ENCODE results near the gene CCDC12.
"Not testable (repeated sequence)": the region's sequence is repeated elsewhere in the genome, so short reads cannot be mapped to it uniquely, and the experiment has no call there.

The CCDC12 gene

GRCh38 chr3:46922426-46922825 lies 54.1 kb downstream of the CCDC12 start:
- DNase-seq (ENCODE audit: low read depth), result no peak

GRCh38 chr3:46921871-46922271 lies 54.7 kb downstream of the CCDC12 start:
- DNase-seq (ENCODE audit: low read depth), result no peak

DNA sequence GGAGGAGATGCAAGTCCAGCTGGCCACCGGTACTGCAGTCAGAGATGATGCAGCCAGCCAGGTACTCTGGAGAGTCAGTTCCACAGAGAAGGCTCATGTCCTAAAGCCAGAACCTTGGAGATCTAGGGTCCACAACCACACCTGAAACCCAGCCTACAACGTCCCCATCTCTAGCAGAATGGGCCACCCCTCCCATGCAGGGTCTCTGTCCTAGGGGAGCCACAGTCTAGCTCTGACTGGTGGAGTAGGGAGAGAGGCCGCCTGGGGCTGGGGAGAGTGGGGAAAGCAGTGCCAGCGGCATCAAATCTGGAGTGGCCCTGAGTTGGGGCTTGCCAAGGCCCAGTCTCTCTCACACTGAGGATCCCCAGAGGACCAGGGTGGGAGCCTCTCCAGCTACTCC lies 55.5 kb downstream of the CCDC12 start:
- no peak for DNase-seq (ENCODE audit: low read depth)

DNA sequence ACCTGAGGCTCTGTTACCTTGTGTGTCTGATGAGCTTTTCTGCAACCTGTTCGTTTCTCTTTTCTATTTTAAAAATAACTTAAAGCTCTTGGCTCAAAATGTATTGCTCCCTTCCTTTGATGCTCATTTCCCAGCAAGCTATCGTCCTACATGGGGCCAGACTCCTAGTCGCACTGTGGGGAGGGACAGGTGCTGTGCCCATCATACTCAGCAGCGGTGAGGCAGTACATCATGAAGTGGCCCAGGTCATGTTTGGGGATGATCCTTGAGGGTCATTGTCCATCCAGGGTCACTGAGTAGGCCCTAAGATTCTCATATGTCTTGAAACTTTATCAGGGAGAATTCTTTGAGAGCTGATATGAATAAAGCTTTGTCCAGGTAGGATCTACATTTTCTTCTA lies 57.9 kb downstream of the CCDC12 start:
- DNase-seq (ENCODE audit: low read depth), result no peak

DNA sequence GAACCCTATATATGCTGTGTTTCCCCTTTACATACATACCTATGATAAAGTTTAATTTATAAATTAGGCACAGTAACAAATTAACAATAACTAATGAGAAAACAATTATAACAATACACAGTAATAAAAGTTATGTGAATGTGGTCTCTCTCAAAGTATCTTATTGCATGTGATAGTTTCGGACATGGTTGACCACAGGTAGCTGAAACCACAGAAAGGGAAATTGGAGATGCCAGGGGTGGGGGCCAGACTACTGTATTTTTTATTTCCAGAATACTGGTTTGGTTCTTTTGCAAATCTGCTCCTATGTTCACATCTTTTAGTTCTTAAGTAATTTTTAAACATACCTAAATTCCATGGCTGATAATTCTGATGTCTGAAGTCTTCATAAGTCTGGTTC lies 58.3 kb downstream of the CCDC12 start:
- DNase-seq (ENCODE audit: low read depth), result no peak

- no peak for DNase-seq (ENCODE audit: low read depth)
These were observed 59.3 kb downstream of the CCDC12 start for GRCh38 chr3:46917257-46917656.

GRCh38 chr3:46916799-46917198 lies 59.7 kb downstream of the CCDC12 start:
- DNase-seq (ENCODE audit: low read depth), result no peak

GRCh38 chr3:46916278-46916677 lies 60.3 kb downstream of the CCDC12 start:
- DNase-seq (ENCODE audit: low read depth), result no peak

- DNase-seq (ENCODE audit: low read depth), result no peak
These were observed 61.2 kb downstream of the CCDC12 start for GRCh38 chr3:46915297-46915822.

DNA sequence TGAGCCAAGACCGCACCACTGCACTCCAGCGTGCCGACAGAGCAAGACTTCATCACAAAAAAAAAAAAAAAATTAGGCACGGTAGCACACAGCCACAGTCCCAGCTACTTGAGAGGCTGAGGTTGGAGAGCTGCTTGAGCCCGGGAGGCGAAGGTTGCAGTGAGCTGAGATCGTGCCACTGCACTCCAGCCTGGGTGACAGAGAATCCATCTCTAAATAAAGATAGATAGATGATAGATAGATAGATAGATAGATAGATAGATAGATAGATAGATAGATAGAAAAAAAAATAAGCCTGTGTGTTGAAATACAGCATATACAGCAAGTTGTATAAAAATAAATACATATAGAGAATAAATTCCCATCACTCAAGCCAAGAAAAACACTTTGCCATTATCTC lies 61.7 kb downstream of the CCDC12 start:
- no peak for DNase-seq (ENCODE audit: low read depth)

GRCh38 chr3:46913644-46914043 lies 62.9 kb downstream of the CCDC12 start:
- DNase-seq (ENCODE audit: low read depth), result no peak

DNA sequence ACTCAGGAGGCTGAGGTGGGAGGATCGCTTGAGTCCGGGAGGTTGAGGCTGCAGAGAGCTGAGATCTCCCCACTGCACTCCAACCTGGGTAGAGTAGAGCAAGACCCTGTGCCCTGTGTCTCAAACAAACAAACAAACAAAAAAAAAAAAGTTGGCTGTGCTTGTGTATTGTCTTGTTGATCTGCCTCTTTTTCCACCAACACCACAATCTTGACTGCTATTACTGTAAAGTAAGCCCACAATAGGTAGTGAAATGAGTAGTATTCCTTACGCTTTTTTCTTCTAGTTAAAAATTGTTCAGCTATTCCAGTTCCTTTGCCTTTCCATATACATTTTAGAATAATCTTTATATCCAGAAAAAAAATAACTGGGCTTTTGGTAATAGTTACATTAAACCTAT lies 63.6 kb downstream of the CCDC12 start:
- DNase-seq (ENCODE audit: low read depth), result no peak

GRCh38 chr3:46910914-46911313 lies 65.6 kb downstream of the CCDC12 start:
- not testable (repeated sequence) for DNase-seq (ENCODE audit: low read depth)

GRCh38 chr3:46910166-46910760 lies 66.3 kb downstream of the CCDC12 start:
- DNase-seq (ENCODE audit: low read depth), result no peak

GRCh38 chr3:46909535-46910161 lies 66.9 kb downstream of the CCDC12 start:
- peak; percentile 66 for DNase-seq (ENCODE audit: low read depth)

DNA sequence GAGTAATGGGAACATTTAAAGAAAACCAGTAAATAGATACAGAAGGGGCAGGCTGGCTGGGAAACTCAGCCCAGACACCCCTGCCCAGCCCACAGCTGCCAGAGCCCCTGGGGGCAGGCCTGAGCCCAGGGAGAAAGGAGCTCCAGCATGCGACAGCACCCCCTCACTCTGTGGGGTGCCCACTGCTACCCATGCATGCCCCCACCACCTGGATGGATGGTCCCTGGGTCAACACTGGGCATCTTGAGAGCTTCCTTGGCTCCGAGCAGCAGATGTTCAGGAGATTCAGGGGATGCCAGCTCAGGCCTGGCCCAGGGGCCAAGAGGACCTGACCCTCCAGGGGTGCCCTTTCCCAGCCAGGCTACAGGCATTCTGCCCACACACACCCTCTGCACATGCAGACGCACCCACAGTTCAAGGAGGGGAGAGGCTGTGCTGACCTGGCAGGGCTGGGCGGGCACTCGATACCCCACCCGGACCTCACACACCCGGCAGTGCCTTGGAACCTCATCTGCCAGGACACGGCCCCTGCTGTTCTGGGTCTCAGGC lies 67.5 kb downstream of the CCDC12 start:
- no peak for DNase-seq (ENCODE audit: low read depth)

- no peak for DNase-seq (ENCODE audit: low read depth)
These were observed 68.1 kb downstream of the CCDC12 start for GRCh38 chr3:46908294-46908985.

DNA sequence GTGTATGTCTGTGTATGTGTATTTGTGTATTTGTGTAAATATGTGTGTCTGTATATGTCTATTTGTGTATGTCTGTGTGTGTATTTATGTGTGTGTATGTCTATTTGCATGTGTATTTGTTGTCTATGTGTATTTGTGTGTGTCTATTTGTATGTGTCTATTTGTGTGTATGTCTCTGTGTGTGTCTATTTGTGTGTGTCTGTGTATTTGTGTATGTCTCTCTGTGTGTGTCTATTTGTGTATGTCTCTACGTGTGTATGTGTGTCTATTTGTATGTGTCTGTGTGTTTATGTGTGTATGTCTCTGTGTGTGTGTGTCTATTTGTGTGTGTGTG lies 68.6 kb downstream of the CCDC12 start:
- DNase-seq (ENCODE audit: low read depth), result no peak

DNA sequence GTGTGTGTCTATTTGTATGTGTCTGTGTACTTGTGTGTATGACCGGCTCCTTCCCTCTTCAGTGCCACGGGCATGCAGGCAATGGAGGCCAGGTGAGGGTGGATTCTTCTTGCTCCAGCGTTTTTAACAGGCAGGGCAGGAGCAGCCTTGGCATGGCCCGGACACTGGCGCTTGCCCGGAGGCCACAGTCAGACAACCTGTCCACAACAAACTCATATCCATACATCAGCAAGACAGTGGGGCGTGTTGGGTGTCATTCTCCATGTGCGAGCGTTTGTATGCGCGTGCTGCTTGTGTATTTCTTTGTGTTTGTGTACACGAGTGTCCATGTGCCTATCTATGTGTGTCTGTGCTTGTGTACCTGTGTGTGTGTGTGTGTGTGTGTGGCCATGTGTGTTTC lies 69.3 kb downstream of the CCDC12 start:
- DNase-seq (ENCODE audit: low read depth), result no peak

DNA sequence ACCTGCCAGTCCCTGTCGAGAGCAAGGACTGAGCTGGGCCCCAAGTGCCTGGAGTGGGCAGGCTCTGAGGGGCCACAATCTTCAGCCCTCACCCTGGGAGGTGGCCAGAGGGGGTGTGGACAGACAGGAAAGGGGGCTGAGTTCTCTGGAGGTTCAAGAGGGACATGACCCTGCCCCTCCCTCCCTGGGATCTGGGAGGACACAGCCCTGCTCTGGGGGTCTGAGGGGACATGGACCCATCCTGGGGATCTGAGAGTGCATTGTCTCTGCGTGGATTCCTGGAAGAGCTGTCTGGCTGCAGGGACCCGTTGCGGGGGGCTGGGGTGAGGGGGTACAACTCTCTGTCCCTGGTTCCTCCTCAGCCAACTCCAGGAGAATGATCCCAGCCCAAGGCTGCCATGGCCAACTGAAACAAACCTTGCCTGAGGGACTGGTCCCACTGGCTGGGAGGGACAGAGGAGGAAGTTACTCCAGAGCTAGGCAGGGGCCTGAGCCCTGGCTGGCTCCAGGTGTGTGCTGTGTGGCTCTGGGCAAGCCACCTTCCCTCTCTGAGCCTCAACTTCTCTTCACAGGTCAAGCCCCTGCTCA lies 70.0 kb downstream of the CCDC12 start:
- DNase-seq (ENCODE audit: low read depth), result no peak

GRCh38 chr3:46905661-46906451 lies 70.7 kb downstream of the CCDC12 start:
- no peak for DNase-seq (ENCODE audit: low read depth)

- DNase-seq (ENCODE audit: low read depth), result no peak
These were observed 71.4 kb downstream of the CCDC12 start for GRCh38 chr3:46905213-46905560.
